NCI-H1105 treated with DMSO at 0.1 percent for 48 hours (cell line): Measurements from ENCODE around the gene CFLAR.
"Not testable (repeated sequence)": the region's sequence is repeated elsewhere in the genome, so short reads cannot be mapped to it uniquely, and the experiment has no call there.

Experiments used
- DNase-seq: peaks from one replicate; lab custom pipeline; 2025; lab: John Stamatoyannopoulos, UW

CFLAR gene

DNA sequence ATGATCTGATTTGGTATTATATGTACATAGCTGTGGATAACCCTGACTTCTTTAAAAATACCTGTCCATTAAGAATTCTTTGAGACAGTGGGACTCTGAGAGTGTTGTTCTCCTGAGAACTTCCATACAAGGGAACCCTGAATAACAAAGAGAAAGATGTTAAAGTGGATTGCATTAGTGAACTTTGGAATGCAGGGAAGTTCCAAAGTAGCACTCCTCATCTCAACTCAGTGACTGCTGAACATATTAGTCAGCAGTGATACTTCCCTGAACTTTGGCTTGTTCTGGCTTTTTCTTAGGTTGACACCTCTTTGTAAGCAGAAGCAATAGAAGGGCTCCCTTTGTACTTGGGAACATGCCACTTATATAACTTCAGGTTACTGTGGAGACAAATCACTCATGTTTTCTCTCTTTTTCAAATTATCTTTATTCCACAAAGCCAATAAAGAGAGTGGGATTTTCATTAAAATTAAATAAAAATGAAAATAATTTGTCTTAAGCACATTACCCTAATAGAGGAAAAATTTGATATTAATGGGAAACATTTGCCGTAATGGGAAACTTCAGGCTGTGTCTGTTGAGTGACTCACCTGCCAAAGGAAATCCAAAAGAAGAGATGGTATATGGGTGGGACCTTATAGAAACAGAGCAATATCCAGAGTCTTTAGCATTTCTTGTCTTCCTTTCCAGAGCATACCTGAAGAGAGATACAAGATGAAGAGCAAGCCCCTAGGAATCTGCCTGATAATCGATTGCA is 33.3 kb downstream of the CFLAR start:
- no peak for DNase-seq

DNA sequence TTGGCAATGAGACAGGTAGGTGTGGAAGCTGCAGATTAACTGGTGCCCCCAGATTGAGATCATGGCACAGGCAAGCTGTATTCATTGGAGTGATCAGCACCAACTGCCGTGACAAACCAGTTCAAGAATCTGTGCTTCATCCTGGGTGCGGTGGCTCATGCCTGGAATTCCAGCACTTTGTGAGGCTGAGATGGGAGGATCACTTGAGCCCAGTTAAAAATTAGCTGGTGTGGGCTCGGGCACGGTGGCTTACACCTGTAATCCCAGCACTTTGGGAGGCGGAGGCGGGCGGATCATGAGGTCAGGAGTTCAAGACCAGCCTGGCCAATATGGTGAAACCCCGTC is 33.8 kb downstream of the CFLAR start:
- not testable (repeated sequence) for DNase-seq

DNA sequence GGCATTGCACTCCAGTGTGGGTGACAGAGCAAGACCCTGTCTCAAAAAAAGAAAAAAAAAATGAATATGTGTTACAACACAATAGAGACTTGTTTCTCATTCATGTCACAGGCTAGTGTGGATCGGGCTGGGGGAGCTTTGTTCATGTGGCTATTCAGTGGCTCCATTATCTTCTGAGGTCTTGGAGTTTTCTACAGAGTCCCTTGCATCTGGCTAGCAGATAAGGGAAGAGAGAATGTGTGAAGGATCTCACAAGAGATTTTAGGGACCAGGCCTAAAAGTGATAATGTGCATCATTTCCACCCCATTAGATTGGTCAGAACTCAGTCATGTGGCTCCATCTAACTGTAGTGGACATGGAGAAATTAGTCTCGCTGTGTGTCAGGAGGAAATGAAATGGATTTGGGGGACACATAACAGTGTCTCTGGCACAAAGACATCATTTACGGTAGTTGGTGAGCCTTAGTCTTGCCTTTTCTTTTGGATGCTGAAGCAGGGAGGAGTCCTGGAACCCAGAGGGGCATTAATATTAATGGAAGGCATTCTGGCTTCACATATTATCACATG is 34.6 kb downstream of the CFLAR start:
- no peak for DNase-seq

DNA sequence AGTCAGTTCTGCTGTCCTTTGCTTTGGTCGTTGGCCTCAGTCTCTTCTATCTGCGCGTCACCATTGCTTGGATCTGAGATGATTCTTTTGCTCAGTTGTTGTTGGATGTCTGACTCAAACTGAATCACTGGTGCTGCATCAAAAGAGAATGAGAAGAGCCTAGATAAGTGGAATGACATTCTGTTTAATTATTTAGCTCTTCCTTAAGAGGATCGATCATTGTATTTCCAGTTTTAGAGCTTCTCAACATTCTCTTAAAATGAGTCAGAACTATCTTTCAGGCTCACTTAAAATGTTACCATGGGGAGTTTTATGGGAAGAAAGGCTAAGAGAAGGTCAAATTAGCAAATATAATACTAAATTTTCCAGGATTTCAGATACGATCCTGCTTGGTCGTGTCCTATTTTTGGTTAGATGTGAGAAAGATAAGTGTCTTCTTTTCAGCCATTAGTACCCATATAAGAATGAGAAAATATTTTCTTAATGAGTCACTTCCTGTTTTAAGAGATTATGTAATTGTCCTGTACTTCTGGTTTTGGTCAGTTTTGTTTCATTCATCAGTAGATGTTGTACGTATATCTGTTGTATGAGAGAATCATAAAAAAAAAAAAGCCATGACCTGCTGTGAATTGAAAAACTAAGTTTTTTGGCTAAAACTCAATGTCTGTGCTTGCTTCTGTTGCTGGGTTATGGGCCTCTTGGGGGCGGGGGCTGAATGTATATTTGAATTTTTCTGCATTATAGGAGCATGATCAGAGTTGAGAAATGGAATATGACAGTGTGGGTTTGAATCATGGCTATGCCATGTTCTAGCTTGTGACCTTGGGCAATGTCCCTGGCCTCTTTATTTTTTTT is 35.4 kb downstream of the CFLAR start:
- DNase-seq: no peak

DNA sequence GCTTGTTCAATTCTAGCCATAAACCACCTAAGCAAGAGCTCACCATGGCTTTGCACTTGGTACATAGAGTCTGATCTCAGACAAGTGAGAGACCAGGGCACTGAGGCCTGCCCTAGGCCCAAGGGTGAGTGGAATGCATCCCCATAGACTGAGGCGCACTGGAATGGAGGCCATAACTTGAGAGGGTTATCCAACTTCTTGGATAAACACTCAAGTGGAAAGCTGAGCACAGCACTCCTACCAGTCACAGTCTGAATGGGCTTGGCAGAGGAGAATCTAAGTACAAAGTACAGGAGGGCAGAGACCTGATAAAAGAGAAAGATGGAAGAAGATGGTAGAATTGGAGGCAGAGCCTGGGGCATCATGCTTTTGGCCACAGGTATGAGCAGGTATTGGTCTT is 36.6 kb downstream of the CFLAR start:
- DNase-seq: no peak

DNA sequence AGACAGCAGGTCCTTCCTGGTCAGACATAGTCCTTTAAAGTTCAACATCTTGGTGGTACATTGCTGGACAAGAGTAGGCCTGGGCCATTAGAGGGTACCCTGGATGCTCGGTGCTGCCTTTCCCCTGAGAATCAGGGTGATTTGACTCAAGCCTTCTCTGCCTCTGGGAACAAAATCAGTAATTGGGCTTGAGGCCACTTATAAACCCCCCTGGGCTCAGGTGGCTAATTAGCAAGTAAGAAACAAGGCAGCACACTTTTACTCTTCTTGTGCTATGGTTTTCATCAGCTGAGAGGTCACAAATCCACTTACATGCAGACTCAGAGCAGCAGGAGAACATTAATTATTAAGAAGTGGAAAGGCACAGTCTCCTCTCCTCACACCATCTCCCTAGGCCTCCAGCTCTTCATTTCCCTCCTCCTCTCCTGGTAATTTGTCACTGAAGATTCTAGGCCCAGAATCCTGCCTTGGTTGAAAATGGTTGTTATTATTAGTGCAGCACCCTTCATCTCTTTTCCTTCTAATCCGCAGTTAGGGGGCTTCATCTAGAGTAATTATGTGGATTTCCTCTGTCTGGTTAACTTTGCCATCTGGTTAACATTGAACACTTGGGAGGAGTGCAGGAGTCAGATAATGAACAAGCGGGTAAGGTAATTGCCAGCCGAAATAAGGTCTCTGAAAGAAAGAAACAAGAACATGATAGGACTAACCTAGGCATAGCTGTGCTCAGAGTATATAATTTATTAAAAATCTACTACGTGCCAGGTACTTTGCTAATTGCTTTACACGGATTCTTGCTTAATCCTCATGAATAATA is 37.2 kb downstream of the CFLAR start:
- no peak for DNase-seq

DNA sequence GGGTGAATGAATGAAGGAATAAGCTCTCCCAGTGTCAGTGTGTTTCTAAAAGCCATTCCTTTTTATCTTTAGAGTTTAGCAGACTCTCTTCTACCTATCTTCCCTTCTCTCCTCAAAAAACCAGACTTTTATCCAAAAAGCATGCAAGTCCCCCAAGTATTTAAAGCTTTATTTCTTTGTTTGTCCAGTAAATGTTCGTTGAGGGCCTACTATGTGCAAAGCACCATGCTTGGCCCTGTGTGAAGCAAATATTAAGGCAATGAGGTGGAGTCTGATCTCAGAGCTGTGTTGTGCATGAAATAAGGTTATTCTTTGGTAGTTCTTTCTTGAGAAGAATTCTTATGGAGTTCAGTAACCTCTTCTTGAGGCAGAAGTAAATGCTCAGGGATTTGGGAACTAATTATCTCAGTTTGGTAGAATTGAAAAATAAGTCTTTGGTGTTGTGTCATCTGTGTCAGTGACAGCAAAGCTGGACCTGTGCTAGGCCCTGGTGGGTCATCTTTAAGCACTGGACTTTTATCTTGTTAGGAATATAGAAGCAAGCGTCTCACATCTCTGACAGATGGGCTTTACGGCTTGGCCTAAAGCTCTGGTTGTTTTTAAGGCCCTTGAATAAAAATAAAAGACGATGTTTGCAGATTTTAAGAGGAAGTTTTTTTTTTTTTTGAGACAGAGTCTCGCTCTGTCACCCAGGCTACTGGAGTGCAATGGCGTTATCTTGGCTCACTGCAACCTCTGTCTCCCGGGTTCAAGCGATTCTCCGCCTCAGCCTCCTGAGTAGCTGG is 38.8 kb downstream of the CFLAR start:
- DNase-seq: no peak

DNA sequence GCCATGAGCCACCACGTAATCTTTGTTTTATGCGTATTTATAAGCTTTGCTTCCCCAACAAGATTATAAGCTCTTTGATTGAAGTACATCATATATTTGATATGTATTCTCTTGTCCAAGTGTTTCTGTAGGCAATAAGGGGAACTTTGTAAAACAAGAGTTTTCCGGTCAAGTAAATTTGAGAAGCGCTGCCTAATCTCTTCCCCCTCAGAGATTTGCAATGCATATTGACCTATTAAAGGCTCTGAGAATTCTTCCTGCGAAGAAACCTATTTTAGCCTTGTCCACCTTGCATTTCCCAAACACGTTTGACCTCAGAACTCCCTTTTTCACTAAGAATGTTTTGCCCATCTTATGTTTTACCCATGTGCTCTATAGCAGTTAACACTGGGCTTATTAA is 40.1 kb downstream of the CFLAR start:
- no peak for DNase-seq

DNA sequence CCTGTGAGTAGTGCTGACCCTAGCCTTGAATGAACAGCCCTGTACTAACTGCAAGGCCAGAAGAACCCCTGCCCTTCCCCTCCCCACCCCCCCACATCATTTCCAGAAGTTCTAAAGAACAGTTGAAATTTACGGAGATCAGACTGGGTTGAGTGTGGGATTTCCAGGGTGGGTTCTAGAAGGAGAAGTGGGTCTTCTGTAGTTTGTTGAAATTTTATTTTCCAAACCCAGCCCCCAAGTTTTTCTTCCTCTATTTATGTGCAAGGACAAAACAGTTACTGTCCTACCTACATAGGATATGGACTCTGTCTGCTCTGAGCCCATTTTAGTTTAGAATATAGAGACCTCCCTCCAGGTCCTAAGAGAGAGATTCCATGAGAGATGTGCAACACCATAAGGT is 40.7 kb downstream of the CFLAR start:
- no peak for DNase-seq

DNA sequence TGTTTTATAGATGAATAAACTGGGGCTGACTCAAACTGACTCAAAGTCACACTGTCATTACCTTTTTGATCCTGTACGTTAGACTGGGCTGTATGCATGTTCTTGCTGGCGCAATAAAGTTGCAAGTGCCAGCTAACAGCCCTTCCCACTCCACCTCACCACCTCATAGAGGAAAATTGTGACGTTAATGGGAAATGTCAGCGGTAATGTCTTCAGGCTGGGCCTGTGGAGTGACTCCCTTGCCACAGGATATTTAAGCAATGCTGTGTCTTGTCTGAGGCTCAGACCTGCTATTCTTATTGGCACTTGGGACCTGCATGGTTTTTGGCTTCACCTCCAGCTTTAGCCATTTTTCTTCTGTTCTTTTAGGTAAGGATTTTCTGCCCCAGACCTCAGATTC is 41.7 kb downstream of the CFLAR start:
- DNase-seq: no peak

DNA sequence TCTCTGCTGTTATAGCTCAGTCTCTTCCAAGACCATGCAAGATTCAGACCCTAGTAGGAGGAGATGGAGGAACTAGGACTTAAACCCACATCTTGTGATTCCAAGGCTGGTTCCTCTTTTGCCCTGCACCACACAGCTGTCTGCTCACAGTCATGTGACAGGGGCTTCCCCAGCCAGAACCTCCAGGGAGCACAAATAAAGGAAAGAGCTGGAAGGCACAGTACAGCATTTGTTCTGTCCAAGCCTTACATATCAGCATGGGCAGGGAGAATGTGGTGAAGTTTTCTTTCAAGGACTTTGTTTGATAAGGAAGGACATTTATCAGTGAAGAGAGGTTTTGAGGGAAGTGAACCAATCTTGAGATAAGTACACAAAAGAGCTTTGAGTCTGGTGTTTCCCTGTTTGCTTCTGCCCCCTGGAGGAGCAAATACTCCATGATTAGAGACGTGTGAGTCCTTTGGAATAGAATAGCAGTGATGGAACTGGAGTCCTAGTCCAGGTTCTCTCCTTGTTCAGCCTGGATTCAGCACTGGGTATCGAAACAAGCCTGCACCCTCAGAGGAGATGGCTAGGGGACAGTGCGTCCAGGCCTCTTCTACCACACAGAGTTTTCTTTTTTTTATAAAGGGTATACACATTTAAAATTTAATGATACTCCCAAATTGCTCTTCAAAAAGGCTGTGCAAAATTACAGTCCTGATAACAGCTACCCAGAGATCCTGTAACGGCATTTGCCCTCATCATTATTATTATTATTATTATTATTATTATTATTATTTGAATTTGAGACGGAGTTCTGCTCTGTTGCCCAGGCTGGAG is 42.4 kb downstream of the CFLAR start:
- peak; percentile 46 for DNase-seq

DNA sequence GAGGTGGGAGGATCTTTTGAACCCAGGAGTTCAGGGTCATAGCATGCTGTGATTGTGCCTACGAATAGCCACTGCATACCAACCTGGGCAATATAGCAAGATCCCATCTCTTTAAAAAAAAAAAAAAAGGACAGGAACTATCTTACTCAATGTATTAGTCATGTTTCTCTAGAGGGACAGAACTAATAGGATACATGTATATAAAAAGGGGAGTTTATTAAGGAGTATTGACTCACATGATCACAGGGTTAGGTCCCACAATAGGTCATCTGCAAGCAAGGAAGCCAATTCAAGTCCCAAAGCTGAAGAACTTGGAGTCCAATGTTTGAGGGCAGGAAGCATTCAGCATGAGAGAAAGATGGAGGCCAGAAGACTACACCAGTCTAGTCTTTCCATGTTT is 48.2 kb downstream of the CFLAR start:
- DNase-seq: no peak

DNA sequence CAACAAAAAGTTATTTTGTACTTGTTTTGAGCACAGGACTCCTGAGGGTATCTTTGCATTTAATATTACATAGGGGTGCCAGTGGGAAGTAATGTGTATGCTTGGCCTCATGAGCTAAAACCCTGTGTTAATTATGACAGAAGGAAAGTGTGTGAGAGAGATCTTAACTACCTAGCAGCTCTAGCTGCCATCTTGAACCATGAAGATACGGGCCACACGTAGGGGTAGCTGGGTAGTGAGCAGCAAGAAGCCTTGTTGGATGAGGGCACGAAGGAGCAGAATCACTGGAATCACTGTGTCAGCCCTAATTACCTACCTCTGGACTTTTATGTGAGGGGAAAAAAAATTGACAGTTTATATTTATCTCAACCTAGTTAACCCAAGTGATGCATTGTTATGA is 51.6 kb downstream of the CFLAR start:
- no peak for DNase-seq

DNA sequence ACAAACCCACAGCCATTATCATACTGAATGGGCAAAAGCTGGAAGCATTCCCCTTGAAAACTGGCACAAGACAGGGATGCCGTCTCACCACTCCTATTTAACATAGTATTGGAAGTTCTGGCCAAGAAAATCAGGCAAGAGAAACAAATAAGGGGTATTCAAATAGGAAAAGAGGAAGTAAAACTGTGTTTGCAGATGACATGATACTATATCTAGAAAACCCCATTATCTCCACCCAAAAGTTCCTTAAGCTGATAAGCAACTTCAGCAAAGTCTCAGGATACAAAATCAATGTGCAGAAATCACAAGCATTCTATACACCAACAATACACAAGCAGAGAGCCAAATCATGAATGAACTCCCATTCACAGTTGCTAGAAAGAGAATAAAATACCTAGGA is 52.5 kb downstream of the CFLAR start:
- not testable (repeated sequence) for DNase-seq

DNA sequence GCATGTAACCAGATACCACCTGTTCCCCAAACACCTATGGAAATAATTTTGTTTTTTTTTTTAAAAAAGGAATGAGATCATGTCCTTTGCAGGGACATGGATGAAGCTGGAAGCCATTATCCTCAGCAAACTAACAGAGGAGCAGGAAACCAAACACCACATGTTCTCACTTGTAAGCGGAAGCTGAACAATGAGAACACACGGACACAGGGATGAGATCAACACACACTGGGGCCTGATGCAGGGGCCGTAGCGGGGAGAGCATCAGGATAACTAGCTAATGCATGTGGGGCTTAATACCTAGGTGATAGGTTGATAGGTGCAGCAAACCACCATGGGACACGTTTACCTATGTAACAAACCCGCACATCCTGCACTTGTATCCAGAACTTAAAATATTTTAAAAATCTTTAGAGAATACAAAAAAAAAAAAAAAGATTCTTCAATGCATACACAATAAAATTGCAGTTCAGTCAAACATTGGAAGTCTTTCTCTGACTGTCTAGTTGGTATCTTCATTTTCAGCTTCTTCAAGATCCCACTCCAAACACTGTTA is 55.4 kb downstream of the CFLAR start:
- no peak for DNase-seq

DNA sequence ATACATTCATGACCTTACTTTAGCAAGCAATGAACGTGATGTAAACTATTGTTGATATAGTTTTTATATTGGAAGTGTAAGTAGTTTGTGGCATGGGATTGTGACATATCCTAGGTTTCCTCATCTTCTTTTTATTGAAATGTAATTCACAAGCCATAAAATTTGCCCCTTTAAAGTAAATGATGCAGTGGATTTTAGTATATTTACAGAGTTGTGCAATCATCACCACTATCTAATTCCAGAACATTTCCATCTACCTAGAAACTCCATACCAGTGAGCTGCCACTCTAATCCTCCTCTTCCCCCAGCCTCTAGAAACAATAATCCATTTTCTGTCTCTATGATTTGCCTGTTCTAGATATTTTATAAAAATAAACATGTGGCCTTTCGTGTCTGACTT is 56.3 kb downstream of the CFLAR start:
- no peak for DNase-seq

DNA sequence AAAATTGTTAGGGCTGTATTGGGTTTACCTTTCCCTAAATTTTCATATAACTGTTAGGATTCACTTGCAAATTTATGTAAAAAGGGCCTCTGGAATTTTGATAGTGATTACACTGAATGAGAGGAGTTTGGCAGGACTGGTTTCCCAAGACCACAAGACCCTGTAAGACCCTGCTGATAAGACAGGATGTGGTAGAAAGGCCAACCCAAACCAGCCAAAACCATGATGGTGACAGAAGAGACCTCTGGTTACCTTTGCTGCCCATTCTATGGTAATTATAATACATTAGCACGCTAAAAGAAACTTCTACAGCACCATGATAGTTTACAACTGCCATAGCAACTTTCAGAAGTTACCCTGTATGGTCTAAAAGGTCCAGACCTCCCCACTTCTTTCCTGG is 58.7 kb downstream of the CFLAR start:
- no peak for DNase-seq

DNA sequence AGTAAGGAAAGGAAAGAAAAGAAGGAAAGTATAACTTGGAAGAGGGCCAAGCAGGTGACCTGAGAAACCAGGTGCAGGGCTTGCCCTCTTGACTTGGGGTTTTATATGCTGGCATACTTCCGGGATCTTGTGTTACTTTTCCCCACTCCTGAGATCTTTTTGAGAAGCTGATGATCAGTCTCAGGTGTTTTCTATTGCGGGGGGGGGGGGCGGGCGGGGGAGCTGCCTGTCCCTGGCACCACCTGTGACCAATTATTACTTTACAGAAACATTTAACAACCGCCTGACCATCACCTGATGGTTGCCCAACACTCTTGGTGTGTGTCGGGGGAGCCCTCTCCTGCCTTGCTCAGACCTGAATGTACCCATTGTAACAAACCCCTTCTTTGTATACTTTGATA is 60.1 kb downstream of the CFLAR start:
- DNase-seq: peak; percentile 27

DNA sequence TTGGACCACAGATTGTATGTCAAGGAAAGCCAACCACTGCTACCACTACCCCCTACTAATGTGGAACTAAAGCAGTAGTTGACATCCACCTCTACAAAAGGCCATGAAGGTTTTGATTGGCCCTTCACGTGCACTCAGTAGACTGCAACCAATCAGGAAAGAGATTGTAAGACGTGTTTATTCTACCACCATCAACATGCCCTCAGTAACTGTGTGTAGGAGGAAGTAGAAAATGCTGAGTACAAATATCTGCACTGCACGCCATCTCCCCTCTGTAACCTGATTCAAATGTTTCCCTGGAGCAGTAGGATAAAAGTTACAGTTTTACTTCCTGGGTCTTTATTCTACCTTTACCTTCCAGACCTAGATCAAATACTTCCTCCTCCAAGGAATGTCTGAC is 64.0 kb downstream of the CFLAR start:
- no peak for DNase-seq

DNA sequence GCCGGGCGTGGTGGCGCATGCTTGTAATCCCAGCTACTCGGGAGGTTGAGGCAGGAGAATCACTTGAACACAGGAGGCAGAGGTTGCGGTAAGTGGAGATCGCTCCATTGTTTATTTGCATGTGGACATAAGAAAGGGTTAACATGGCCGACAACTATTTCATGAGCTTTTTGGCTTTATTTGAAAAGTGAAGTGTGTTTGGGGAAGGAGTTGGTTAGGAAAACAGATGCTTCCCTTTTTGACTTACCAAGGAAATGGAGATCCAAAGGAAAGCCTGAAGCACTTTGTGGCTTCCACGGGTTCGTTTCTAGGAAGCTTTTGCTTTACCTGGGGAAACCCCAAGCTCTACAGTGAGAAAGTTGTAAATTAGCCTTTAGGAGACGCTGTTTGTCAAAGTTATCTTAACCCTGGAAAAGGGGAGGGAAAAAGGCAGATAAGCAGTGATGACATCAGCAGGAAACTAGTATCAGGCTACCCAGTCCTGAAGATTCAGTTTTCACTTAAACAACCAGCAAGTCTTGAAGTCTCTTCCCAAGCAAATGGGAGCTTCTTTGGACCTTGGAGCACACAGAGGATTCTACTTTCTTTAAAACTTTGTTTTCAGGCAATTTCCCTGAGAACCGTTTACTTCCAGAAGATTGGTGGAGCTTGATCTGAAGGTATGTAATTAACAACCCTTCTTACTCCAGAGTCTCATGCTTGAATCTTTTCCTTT is 66.8 kb downstream of the CFLAR start, which contains the start of gene CASP10:
Gene CASP10 (plus strand): TSS at position 492 of the 715 bp plus-strand sequence. CDS start 2,637 bp downstream, outside the sequence.
- no peak for DNase-seq
